H1 (cell line): ENCODE results near the gene RAD23A. TPM values are rescaled to one million over a fixed set of nuclear protein-coding genes. Genes with fewer than 3 reads are reported as not detected.
"Not testable (repeated sequence)": the region's sequence is repeated elsewhere in the genome, so short reads cannot be mapped to it uniquely, and the experiment has no call there.

ENCODE experiments used
- CTCF ChIA-PET: fragments of 300-600 bp; sonication (Branson Sonifier 250); formaldehyde crosslinking; loops from one replicate; lab custom pipeline; 2021; ENCODE audit not compliant: partially characterized antibody; lab: Charles Lee
- POLR2A ChIA-PET: fragments of 300-600 bp; sonication (Branson Sonifier 250); formaldehyde crosslinking; loops from one replicate; lab custom pipeline; 2021; ENCODE audit warnings: inconsistent platforms; ENCODE audit not compliant: partially characterized antibody; lab: Charles Lee
- DNase-seq, 2 experiments: peaks; one replicate each; pipeline versions ENCODE4 v3.0.0 to v3.0.0-alpha.2; 2010 to 2022; ENCODE audit warnings: low spot score in 2 of 2, low read depth in 1 of 2, mixed read lengths in 1 of 2
- FAIRE-seq: peaks from 2 replicates; lab custom pipeline; 2011; peaks lifted over from hg19 to GRCh38; lab: Jason Lieb, UNC
- H2AFZ ChIP-seq: 2 replicates; pipeline ENCODE4 v1.8.1; 2012; ENCODE audit warnings: low read length, inconsistent platforms
- H2AK5ac ChIP-seq: 2 replicates; pipeline ENCODE4 v1.6.1; 2013; ENCODE audit warnings: low read depth, low read length
- H2BK120ac ChIP-seq: replicated peaks from 2 replicates; pipeline ENCODE3; 2013; ENCODE audit warnings: low read depth, low read length, inconsistent platforms
- H2BK12ac ChIP-seq: 2 replicates; pipeline ENCODE4 v1.6.1; 2013; ENCODE audit warnings: low read depth, low read length
- H2BK15ac ChIP-seq: 2 replicates; pipeline ENCODE4 v1.6.1; 2013; ENCODE audit warnings: low read length
- H2BK20ac ChIP-seq: 2 replicates; pipeline ENCODE4 v1.6.1; 2013; ENCODE audit warnings: low read length
- H2BK5ac ChIP-seq: 2 replicates; pipeline ENCODE4 v1.6.1; 2013; ENCODE audit warnings: low read depth, low read length
- H3K14ac ChIP-seq: 2 replicates; pipeline ENCODE4 v1.6.1; 2013; ENCODE audit warnings: inconsistent platforms; ENCODE audit not compliant: insufficient read length
- H3K18ac ChIP-seq: 2 replicates; pipeline ENCODE4 v1.6.1; 2013; ENCODE audit warnings: low read length; ENCODE audit errors: extremely low read depth
- H3K23ac ChIP-seq: 2 replicates; pipeline ENCODE4 v1.6.1; 2013; ENCODE audit warnings: inconsistent platforms; ENCODE audit not compliant: insufficient read length
- H3K23me2 ChIP-seq: 2 replicates; pipeline ENCODE4 v1.6.1; 2013; ENCODE audit warnings: low read depth, low read length
- H3K27ac ChIP-seq: 2 replicates; pipeline ENCODE4 v1.6.1; 2011; ENCODE audit warnings: low read depth, low read length, inconsistent platforms
- H3K27me3 ChIP-seq, 4 experiments: replicated peaks in 1 of 4; 1 replicate in 1 of 4; 2 replicates in 3 of 4; pipeline versions ENCODE4 v1.6.1 to v1.8.1; 2011 to 2013; ENCODE audit warnings: low read length in 3 of 4, mild to moderate bottlenecking in 3 of 4, inconsistent platforms in 2 of 4, mixed read lengths in 2 of 4, moderate library complexity in 1 of 4; ENCODE audit not compliant: control insufficient read depth in 3 of 4, insufficient read depth in 3 of 4; ENCODE audit errors: extremely low read depth in 1 of 4
- H3K36me3 ChIP-seq, 4 experiments: 2 replicates each; pipeline versions ENCODE4 v1.6.1 to v1.8.1; 2011 to 2013; ENCODE audit warnings: mild to moderate bottlenecking in 4 of 4, low read length in 3 of 4, moderate library complexity in 2 of 4, control low read depth in 1 of 4, inconsistent platforms in 1 of 4; ENCODE audit not compliant: insufficient read depth in 4 of 4, control insufficient read depth in 2 of 4
- H3K4ac ChIP-seq: replicated peaks from 2 replicates; pipeline ENCODE3; 2013; ENCODE audit warnings: low read length, low read depth, mixed read lengths, inconsistent platforms; ENCODE audit not compliant: insufficient read length
- H3K4me1 ChIP-seq, 4 experiments: replicated peaks in 1 of 4; 1 replicate in 1 of 4; 2 replicates in 3 of 4; pipeline versions ENCODE4 v1.6.1 to v1.8.1; 2011 to 2013; ENCODE audit warnings: low read length in 3 of 4, inconsistent platforms in 2 of 4, mixed read lengths in 1 of 4; ENCODE audit not compliant: insufficient read depth in 4 of 4, control insufficient read depth in 3 of 4
- H3K4me2 ChIP-seq, 2 experiments: 2 replicates each; pipeline versions ENCODE4 v1.6.1 to v1.8.1; 2011 to 2013; ENCODE audit warnings: low read depth in 2 of 2, low read length in 2 of 2, control low read depth in 1 of 2, inconsistent platforms in 1 of 2, mild to moderate bottlenecking in 1 of 2; ENCODE audit not compliant: insufficient read depth in 1 of 2
- H3K4me3 ChIP-seq, 4 experiments: fragments of 200-600, 300-600 bp in 1 of 4; sonication (generic), shearing (Covaris generic), sonication (Bioruptor Twin) in 1 of 4; 2 replicates each; pipeline versions ENCODE4 v1.5.1 to v1.8.1; 2011 to 2016; ENCODE audit warnings: low read length in 4 of 4, low read depth in 3 of 4, control low read depth in 2 of 4, inconsistent platforms in 2 of 4, mild to moderate bottlenecking in 2 of 4, mixed read lengths in 1 of 4, moderate library complexity in 1 of 4; ENCODE audit not compliant: insufficient read depth in 2 of 4; ENCODE audit errors: extremely low read depth in 1 of 4
- H3K56ac ChIP-seq: replicated peaks from 2 replicates; pipeline ENCODE3; 2013; ENCODE audit warnings: low read depth, mild to moderate bottlenecking, mixed read lengths, low read length, inconsistent platforms; ENCODE audit not compliant: insufficient read length
- H3K79me1 ChIP-seq: 2 replicates; pipeline ENCODE4 v1.6.1; 2013; ENCODE audit warnings: low read depth, low read length, control low read depth
- H3K79me2 ChIP-seq, 2 experiments: 2 replicates each; pipeline versions ENCODE4 v1.6.1 to v1.8.1; 2012 to 2013; ENCODE audit warnings: low read length in 2 of 2, mild to moderate bottlenecking in 2 of 2, inconsistent platforms in 1 of 2; ENCODE audit not compliant: insufficient read depth in 2 of 2, control insufficient read depth in 1 of 2
- H3K9ac ChIP-seq, 4 experiments: replicated peaks in 1 of 4; 1 replicate in 1 of 4; 2 replicates in 3 of 4; pipeline versions ENCODE4 v1.6.1 to v1.8.1; 2011 to 2013; ENCODE audit warnings: low read depth in 3 of 4, low read length in 3 of 4, control low read depth in 2 of 4, mild to moderate bottlenecking in 2 of 4, moderate library complexity in 2 of 4, inconsistent platforms in 1 of 4; ENCODE audit errors: extremely low read depth in 1 of 4
- H3K9me3 ChIP-seq, 2 experiments: 2 replicates each; pipeline versions ENCODE4 v1.6.1 to v1.8.1; 2012 to 2013; ENCODE audit warnings: mild to moderate bottlenecking in 2 of 2, moderate library complexity in 2 of 2, control low read depth in 1 of 2, inconsistent platforms in 1 of 2, low read depth in 1 of 2, low read length in 1 of 2, mixed read lengths in 1 of 2; ENCODE audit not compliant: insufficient read depth in 2 of 2
- H4K20me1 ChIP-seq, 2 experiments: replicated peaks in 1 of 2; 2 replicates each; pipeline versions ENCODE3 to v1.8.1; 2011 to 2013; ENCODE audit warnings: inconsistent platforms in 2 of 2, low read length in 2 of 2, mild to moderate bottlenecking in 1 of 2; ENCODE audit not compliant: insufficient read depth in 2 of 2, control insufficient read depth in 1 of 2
- H4K5ac ChIP-seq: 2 replicates; pipeline ENCODE4 v1.6.1; 2013; ENCODE audit warnings: low read length, low read depth, mixed read lengths, inconsistent platforms; ENCODE audit not compliant: insufficient read length
- H4K8ac ChIP-seq: 2 replicates; pipeline ENCODE4 v1.8.0; 2013; ENCODE audit warnings: mild to moderate bottlenecking, moderate library complexity, low read length, inconsistent platforms; ENCODE audit not compliant: insufficient read depth; ENCODE audit errors: extremely low read depth
- H4K91ac ChIP-seq: replicated peaks from 2 replicates; pipeline ENCODE3; 2013; ENCODE audit warnings: low read length, mixed read lengths, inconsistent platforms; ENCODE audit not compliant: insufficient read length
- WGBS, 2 experiments: shearing (Covaris generic) in 1 of 2; methylation state at CpG; one replicate each; pipeline versions ENCODE4 v1.1.6 to v1.1.7; 2013 to 2015; ENCODE audit warnings: low lambda C conversion rate in 2 of 2, mixed read lengths in 2 of 2, inconsistent platforms in 1 of 2, low coverage in 1 of 2, missing lambda C conversion rate in 1 of 2; ENCODE audit not compliant: insufficient replicate concordance in 2 of 2, insufficient coverage in 1 of 2, insufficient read length in 1 of 2; ENCODE audit errors: extremely low coverage in 1 of 2, missing lambda C conversion rate in 1 of 2; 5-methylcytosine and 5-hydroxymethylcytosine counted together
- polyA plus RNA-seq, 7 experiments: library from polyadenylated mRNA; depleted of rRNA in 3 of 7; stranded (reverse) in 5 of 7; unstranded in 2 of 7; fragments of >200 nt in 5 of 7; fragments of 200-250 nt in 2 of 7; gene quantifications; 1 replicate in 5 of 7; 2 replicates in 1 of 7; 4 replicates in 1 of 7; pipeline versions ENCODE4 v1.2.1 to v1.2.3, GENCODE V29; 2011 to 2013; ENCODE audit warnings: missing spikeins in 2 of 7, mixed read lengths in 2 of 7
- total RNA-seq: library from RNA; stranded (reverse); fragmentation: NEBNext Ultra II Directional; extraction: Animal tissue kit (Norgen Biotek cat#: 25700); gene quantifications from 2 replicates; pipeline ENCODE4 v1.2.1, GENCODE V29; 2021

RAD23A gene
- total and polyA plus RNA-seq, 2 of the 8 experiments (the other 6 are each of a cell fraction or from before 2014, with no cell fraction given), result 40.0 to 76.1 TPM

- H3K9me3 ChIP-seq, result not testable (repeated sequence)
- H3K9ac ChIP-seq, result peak overlapping the region in 1 of 4 experiments; percentile 58; a peak in 1 of 7 replicates
- peak overlapping the region; percentile 82 to 91 (median 88); a peak in 5 of 8 replicates for H3K4me3 ChIP-seq
These were observed 9.9 kb downstream of the RAD23A start for GRCh38 chr19:12955575-12955974.

More at GRCh38 chr19:12955575-12955974, 9.9 kb downstream of the RAD23A start:
- H3K27me3 ChIP-seq, H4K20me1 ChIP-seq, H4K8ac ChIP-seq, H3K23me2 ChIP-seq, H2BK12ac ChIP-seq, H4K91ac ChIP-seq, H3K27ac ChIP-seq, H4K5ac ChIP-seq, H2AFZ ChIP-seq, H2AK5ac ChIP-seq, DNase-seq, H3K4ac ChIP-seq, H2BK120ac ChIP-seq, H3K14ac ChIP-seq, H3K56ac ChIP-seq, H3K23ac ChIP-seq, H2BK5ac ChIP-seq, H3K18ac ChIP-seq, H3K4me1 ChIP-seq, FAIRE-seq, H2BK15ac ChIP-seq, H2BK20ac ChIP-seq, H3K79me1 ChIP-seq: not testable (repeated sequence)
- Histone ChIP-seq H3K4me2 (peak overlapping the region; percentile 67 to 81), H3K79me2 (peaks cover 4 to 27% of the 10 kb centered on the region in 2 experiments; a peak in 3 of 4 replicates), H3K36me3 (peaks cover 3 to 36% (median 5%) of the 10 kb centered on the region in 4 experiments; a peak in 5 of 8 replicates)
- POLR2A ChIA-PET, result interaction anchor here (1.1 to 8.1 kb wide), 16 partner anchors 7 to 148 kb away, joined by 3 to 71 read pairs (median 4); partner anchors contain the start of genes CALR, KLF1, RAD23A and SYCE2
- CTCF ChIA-PET, result interaction anchor here (6.7 kb wide), 1 partner anchor 11 kb away, joined by 62 read pairs; no protein-coding TSS in a partner anchor
- WGBS, 2 experiments, result 96% methylated on average over 9 of the region's 9 CpGs; no CpG with 5 or more reads in 1 of the 2 experiments
